Fibroblast of skin of left biceps (primary cell): Measurements from ENCODE around the gene ROR1.

ENCODE experiments used
- DNase-seq, 2 experiments: peaks; one replicate each; pipeline ENCODE4 v3.0.0-alpha.2; 2013; ENCODE audit warnings: low read depth in 2 of 2

Gene ROR1

GRCh38 chr1:64176659-64177058 lies 402.8 kb downstream of the ROR1 start:
- DNase-seq = no peak

- DNase-seq = no peak
These were observed 405.8 kb downstream of the ROR1 start for GRCh38 chr1:64179588-64179987.

- DNase-seq = no peak
These were observed 408.4 kb downstream of the ROR1 start for GRCh38 chr1:64182207-64182606.

- DNase-seq = no peak
These were observed 409.7 kb downstream of the ROR1 start for GRCh38 chr1:64183395-64184002.

- peak; percentile 51 to 61 for DNase-seq
These were observed 410.2 kb downstream of the ROR1 start for GRCh38 chr1:64184003-64184440.

GRCh38 chr1:64186138-64186897 lies 412.5 kb downstream of the ROR1 start:
- no peak for DNase-seq

GRCh38 chr1:64186898-64187280 lies 413.1 kb downstream of the ROR1 start:
- no peak for DNase-seq

GRCh38 chr1:64187646-64188045 lies 413.8 kb downstream of the ROR1 start:
- no peak for DNase-seq

GRCh38 chr1:64192290-64192689 lies 418.5 kb downstream of the ROR1 start:
- no peak for DNase-seq

GRCh38 chr1:64194168-64195080 lies 420.6 kb downstream of the ROR1 start:
- DNase-seq = no peak

GRCh38 chr1:64195081-64195395 lies 421.2 kb downstream of the ROR1 start:
- peak; percentile 42 to 46 for DNase-seq

- no peak for DNase-seq
These were observed 422.5 kb downstream of the ROR1 start for GRCh38 chr1:64196074-64196870.

- no peak for DNase-seq
These were observed 423.3 kb downstream of the ROR1 start for GRCh38 chr1:64197076-64197475.

- no peak for DNase-seq
These were observed 425.3 kb downstream of the ROR1 start for GRCh38 chr1:64199154-64199553.

GRCh38 chr1:64200064-64200463 lies 426.2 kb downstream of the ROR1 start:
- no peak for DNase-seq

- no peak for DNase-seq
These were observed 429.6 kb downstream of the ROR1 start, which contains the start of gene UBE2U for GRCh38 chr1:64203420-64203819. Gene UBE2U, plus strand, starts transcription at chr1:64203623. Its CDS starts 428 bp downstream, at chr1:64204051.

GRCh38 chr1:64209221-64209620 lies 435.4 kb downstream of the ROR1 start:
- no peak for DNase-seq

- DNase-seq = peak; percentile 51 to 56
These were observed 438.2 kb downstream of the ROR1 start for GRCh38 chr1:64212031-64212430.

- DNase-seq = no peak
These were observed 441.8 kb downstream of the ROR1 start for GRCh38 chr1:64215576-64215975.

GRCh38 chr1:64220241-64220640 lies 446.4 kb downstream of the ROR1 start:
- no peak for DNase-seq

- DNase-seq = peak; percentile 84 to 86
These were observed 449.7 kb downstream of the ROR1 start for GRCh38 chr1:64223329-64224151.
